Measurements from ENCODE around the gene AMFR. TPM values are rescaled to one million over a fixed set of nuclear protein-coding genes. Genes with fewer than 3 reads are reported as not detected.

Gene AMFR
- total RNA-seq, 1 experiment from 2014 or later: 66.3 TPM

DNA sequence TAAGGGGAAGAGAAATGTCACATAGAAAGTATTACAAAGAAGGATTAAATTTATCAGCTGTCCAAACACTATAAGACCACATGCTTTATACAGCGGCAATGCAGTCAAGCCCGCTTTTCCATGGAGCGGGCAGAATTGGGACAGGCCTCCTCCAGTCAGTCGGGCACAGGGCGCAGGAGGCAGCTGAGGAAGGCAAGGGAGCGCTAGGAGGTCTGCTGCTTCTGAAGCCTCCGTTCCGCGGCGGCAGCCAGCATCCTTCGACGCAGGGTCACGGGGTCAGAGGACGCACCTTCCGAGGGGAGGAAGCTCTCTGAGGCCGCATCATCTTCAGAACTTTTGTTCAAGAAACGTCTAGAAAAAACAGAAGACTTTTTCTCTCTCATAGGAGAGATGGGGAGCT is 62.6 kb downstream of the AMFR start:
- CTCF ChIA-PET: no interaction called here
- Histone ChIP-seq H3K9me2 (ENCODE audit: insufficient read depth) (no peaks in the 10 kb centered on the region), H3K9ac (ENCODE audit: low read length) (no peak overlapping the region), H3K4me1 (ENCODE audit: control insufficient read depth in 1 of 2, insufficient read depth in 2 of 2, low read length in 2 of 2) (no peaks in the 10 kb centered on the region; a peak in 1 of 4 replicates), H3K36me3 (ENCODE audit: control insufficient read depth in 1 of 2, insufficient read depth in 2 of 2, low read length in 2 of 2) (peaks cover 8 to 13% of the 10 kb centered on the region in 2 experiments; a peak in 3 of 4 replicates), H3K27me3 (ENCODE audit: insufficient read depth, low read length) (no peaks in the 10 kb centered on the region), H3K9me3 (ENCODE audit: control insufficient read depth in 1 of 2, insufficient read depth in 1 of 2, low read depth in 1 of 2, low read length in 2 of 2) (no peaks in the 10 kb centered on the region), H3K79me2 (ENCODE audit: insufficient read depth, low read length) (no peaks in the 10 kb centered on the region), H3K4me2 (ENCODE audit: low read length) (no peak overlapping the region), H4K20me1 (ENCODE audit: insufficient read depth) (no peaks in the 10 kb centered on the region), H3K4me3 (replicated peaks in 1 of 2; ENCODE audit: low read depth in 1 of 2, low read length in 2 of 2) (no peak overlapping the region), H2AFZ (ENCODE audit: low read depth, low read length, poor library complexity, severe bottlenecking) (no peak overlapping the region), H3K27ac (ENCODE audit: low read depth, low read length) (no peak overlapping the region)
- TF ChIP-seq SP1 (IDR thresholded peaks at IDR 0.05; ENCODE audit: low read depth): no peak
- TF ChIP-seq, protein P1, sequence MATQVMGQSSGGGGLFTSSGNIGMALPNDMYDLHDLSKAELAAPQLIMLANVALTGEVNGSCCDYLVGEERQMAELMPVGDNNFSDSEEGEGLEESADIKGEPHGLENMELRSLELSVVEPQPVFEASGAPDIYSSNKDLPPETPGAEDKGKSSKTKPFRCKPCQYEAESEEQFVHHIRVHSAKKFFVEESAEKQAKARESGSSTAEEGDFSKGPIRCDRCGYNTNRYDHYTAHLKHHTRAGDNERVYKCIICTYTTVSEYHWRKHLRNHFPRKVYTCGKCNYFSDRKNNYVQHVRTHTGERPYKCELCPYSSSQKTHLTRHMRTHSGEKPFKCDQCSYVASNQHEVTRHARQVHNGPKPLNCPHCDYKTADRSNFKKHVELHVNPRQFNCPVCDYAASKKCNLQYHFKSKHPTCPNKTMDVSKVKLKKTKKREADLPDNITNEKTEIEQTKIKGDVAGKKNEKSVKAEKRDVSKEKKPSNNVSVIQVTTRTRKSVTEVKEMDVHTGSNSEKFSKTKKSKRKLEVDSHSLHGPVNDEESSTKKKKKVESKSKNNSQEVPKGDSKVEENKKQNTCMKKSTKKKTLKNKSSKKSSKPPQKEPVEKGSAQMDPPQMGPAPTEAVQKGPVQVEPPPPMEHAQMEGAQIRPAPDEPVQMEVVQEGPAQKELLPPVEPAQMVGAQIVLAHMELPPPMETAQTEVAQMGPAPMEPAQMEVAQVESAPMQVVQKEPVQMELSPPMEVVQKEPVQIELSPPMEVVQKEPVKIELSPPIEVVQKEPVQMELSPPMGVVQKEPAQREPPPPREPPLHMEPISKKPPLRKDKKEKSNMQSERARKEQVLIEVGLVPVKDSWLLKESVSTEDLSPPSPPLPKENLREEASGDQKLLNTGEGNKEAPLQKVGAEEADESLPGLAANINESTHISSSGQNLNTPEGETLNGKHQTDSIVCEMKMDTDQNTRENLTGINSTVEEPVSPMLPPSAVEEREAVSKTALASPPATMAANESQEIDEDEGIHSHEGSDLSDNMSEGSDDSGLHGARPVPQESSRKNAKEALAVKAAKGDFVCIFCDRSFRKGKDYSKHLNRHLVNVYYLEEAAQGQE (IDR thresholded peaks at IDR 0.05; ENCODE audit: low read depth): no peak
- TF ChIP-seq, protein P2, sequence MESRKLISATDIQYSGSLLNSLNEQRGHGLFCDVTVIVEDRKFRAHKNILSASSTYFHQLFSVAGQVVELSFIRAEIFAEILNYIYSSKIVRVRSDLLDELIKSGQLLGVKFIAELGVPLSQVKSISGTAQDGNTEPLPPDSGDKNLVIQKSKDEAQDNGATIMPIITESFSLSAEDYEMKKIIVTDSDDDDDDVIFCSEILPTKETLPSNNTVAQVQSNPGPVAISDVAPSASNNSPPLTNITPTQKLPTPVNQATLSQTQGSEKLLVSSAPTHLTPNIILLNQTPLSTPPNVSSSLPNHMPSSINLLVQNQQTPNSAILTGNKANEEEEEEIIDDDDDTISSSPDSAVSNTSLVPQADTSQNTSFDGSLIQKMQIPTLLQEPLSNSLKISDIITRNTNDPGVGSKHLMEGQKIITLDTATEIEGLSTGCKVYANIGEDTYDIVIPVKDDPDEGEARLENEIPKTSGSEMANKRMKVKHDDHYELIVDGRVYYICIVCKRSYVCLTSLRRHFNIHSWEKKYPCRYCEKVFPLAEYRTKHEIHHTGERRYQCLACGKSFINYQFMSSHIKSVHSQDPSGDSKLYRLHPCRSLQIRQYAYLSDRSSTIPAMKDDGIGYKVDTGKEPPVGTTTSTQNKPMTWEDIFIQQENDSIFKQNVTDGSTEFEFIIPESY (IDR thresholded peaks at IDR 0.05; ENCODE audit: extremely low read depth, insufficient replicate concordance, low read length): no peak
- no peak for TF ChIP-seq YY1 (IDR thresholded peaks at IDR 0.05; ENCODE audit: extremely low read depth, insufficient replicate concordance, low read depth, low read length)
- TF ChIP-seq TCF7L2 (IDR thresholded peaks at IDR 0.05; ENCODE audit: borderline replicate concordance, extremely low read depth, insufficient read depth, insufficient read length): no peak
- no peak for TF ChIP-seq CEBPB (IDR thresholded peaks at IDR 0.05; ENCODE audit: low read depth)
- no peak for TF ChIP-seq ATF3 (IDR thresholded peaks at IDR 0.05)
- no peak for TF ChIP-seq JUND (IDR thresholded peaks at IDR 0.05)
- POLR2A ChIA-PET: no interaction called here
- DNase-seq (ENCODE audit: low read depth, low spot score) (no peak), ATAC-seq (no peak)
- intact Hi-C loops (cut with micrococcal nuclease): no loop called here
- RAD21 ChIA-PET (ENCODE audit: low non-redundant PET in 1 of 2, low total read pairs in 2 of 2, uncharacterized antibody in 2 of 2, unreplicated experiment in 2 of 2): no interaction called here
- no TSS peak for BruUV-seq (replicated peaks)

All from HCT116 (cell line).